ENCODE measurements around the gene GPT2. TPM values are rescaled to one million over a fixed set of nuclear protein-coding genes. Genes with fewer than 3 reads are reported as not detected.
A peak's percentile ranks its signal among the peaks of the same experiment; 100 is the strongest.

The GPT2 gene
- total RNA-seq, 3 donors from 2014 or later (not counting 1 experiment from before 2014, with no cell fraction given), result 0.64 to 1.3 (median 1.2) TPM

DNA sequence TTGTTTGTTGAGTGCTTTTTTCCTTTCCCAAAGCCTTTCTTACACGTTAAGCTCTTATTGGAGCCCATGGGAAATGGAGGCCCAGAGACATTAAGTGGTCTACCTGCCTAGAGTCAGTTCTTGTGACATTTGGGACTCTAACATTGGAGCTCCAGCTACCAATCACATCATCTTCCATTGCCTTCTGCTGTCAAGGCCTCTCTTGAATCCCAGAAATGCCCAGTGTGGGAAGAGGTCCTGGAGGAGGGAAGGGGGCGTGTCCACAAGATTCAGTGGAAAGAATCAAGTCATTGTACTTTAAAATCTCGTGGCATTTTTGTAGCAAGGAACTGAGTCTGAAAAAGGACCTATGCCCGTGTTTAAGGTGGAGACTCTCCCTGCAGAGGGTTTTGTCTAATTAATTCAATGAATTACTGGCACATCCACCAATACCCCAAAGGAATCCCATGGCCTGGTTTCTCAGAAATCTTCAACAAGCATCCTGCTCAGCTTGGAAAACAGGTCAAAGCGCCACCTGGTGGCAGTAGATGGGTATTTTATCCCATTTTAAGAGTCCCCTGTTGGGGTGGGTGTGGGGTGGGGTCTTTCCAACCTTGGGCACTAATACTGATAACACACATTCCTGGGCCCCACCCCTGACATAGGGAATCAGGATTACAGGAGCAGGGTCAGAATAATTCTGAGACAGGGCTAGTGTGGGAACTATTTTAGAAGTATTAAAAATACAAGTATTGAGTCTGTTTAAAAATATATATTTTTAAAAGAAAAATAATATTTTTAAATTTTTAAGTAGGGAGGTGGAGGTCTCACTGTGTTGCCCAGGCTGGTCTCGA is 24.6 kb downstream of the GPT2 start:
- Histone ChIP-seq H3K27me3 (ENCODE audit: control insufficient read depth, insufficient read depth, low read length) (no peaks in the 10 kb centered on the region), H3K9me3 (ENCODE audit: control insufficient read depth, insufficient read depth, low read length) (no peaks in the 10 kb centered on the region), H3K27ac (ENCODE audit: low read length) (no peak overlapping the region), H3K4me3 (ENCODE audit: low read length) (no peak overlapping the region), H3K36me3 (ENCODE audit: control insufficient read depth, insufficient read depth, low read length) (no peaks in the 10 kb centered on the region), H3K4me1 (ENCODE audit: control insufficient read depth, insufficient read depth, low read length) (peaks cover 3% of the 10 kb centered on the region)
- no peaks in the 10 kb centered on the region for H3K27me3 Mint-ChIP-seq (ENCODE audit: low read depth in 2 of 2)
- H3K36me3 Mint-ChIP-seq, result no peaks in the 10 kb centered on the region
- TF ChIP-seq, protein P1, sequence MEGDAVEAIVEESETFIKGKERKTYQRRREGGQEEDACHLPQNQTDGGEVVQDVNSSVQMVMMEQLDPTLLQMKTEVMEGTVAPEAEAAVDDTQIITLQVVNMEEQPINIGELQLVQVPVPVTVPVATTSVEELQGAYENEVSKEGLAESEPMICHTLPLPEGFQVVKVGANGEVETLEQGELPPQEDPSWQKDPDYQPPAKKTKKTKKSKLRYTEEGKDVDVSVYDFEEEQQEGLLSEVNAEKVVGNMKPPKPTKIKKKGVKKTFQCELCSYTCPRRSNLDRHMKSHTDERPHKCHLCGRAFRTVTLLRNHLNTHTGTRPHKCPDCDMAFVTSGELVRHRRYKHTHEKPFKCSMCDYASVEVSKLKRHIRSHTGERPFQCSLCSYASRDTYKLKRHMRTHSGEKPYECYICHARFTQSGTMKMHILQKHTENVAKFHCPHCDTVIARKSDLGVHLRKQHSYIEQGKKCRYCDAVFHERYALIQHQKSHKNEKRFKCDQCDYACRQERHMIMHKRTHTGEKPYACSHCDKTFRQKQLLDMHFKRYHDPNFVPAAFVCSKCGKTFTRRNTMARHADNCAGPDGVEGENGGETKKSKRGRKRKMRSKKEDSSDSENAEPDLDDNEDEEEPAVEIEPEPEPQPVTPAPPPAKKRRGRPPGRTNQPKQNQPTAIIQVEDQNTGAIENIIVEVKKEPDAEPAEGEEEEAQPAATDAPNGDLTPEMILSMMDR (IDR thresholded peaks at IDR 0.05), result peak; percentile 85
- DNase-seq (peak; percentile 31 to 81), ATAC-seq (peak in 2 of 3 donors; percentile 50 to 58)
- no peak overlapping the region for H3K27ac Mint-ChIP-seq
- WGBS (ENCODE audit: insufficient coverage), result 69% methylated on average over 5 of the region's 6 CpGs
- H3K4me1 Mint-ChIP-seq, result no peaks in the 10 kb centered on the region
- intact Hi-C loops (cut with micrococcal nuclease), result loop anchor here (1.0 kb wide), 2 partner anchors 54 to 235 kb away; no protein-coding TSS in a partner anchor
- no peak overlapping the region for H3K4me3 Mint-ChIP-seq
- no peaks in the 10 kb centered on the region for H3K9me3 Mint-ChIP-seq

DNA sequence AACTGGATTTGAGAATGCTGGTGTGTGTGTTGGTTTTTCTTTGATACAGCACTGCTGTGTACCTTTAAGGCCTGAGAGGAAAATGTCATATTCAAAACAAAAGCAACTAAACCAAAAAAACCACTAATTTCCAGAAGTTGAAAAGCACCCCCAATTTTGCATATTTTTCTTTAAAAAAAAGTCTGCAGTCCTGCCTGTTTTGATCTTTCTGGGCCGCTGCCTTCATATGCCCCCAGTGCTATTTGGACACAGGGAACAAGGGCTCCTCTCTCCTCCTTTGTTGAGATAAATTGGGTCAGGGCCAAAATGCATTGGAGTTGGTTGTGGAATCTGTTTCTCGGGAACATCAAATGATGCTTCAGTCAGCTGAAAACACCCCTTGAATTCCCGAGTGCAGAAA is 26.9 kb downstream of the GPT2 start:
- no peaks in the 10 kb centered on the region for H3K36me3 ChIP-seq (ENCODE audit: control insufficient read depth, insufficient read depth, low read length)
- Mint-ChIP-seq H3K27me3 (ENCODE audit: low read depth in 2 of 2) (no peaks in the 10 kb centered on the region), H3K36me3 (no peaks in the 10 kb centered on the region), H3K4me3 (no peak overlapping the region), H3K9me3 (no peaks in the 10 kb centered on the region), H3K4me1 (no peaks in the 10 kb centered on the region), H3K27ac (no peak overlapping the region)
- peaks cover 8% of the 10 kb centered on the region for H3K4me1 ChIP-seq (ENCODE audit: control insufficient read depth, insufficient read depth, low read length)
- H3K9me3 ChIP-seq (ENCODE audit: control insufficient read depth, insufficient read depth, low read length), result no peaks in the 10 kb centered on the region
- H3K4me3 ChIP-seq (ENCODE audit: low read length), result no peak overlapping the region
- no peak overlapping the region for H3K27ac ChIP-seq (ENCODE audit: low read length)
- H3K27me3 ChIP-seq (ENCODE audit: control insufficient read depth, insufficient read depth, low read length), result no peaks in the 10 kb centered on the region
- TF ChIP-seq, protein P1 (IDR thresholded peaks at IDR 0.05), result no peak
- no peak for DNase-seq
- 66% methylated on average over 3 of the region's 3 CpGs for WGBS (ENCODE audit: insufficient coverage)
- intact Hi-C loops (cut with micrococcal nuclease), result no loop called here
- no peak for ATAC-seq

DNA sequence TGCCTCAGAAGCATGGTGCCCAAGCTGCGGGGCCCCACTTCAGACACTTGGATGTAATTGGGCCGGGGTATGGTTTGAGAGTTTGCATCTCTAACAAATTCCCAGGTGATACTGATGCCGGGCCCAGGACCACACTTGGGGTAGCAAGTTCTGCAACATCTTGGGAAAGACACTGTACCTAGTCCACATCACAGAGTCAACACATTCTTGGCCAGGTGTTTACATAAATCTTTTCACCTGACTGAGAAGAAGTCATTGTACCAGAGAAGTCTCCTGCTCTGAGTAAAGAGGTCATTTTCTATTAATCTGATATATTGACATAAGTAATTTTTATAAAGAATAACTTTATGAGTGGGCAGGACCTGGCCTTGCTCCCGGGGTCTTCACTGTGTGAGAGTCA is 27.5 kb downstream of the GPT2 start:
- H3K27ac Mint-ChIP-seq, result no peak overlapping the region
- no peak overlapping the region for H3K27ac ChIP-seq (ENCODE audit: low read length)
- no peaks in the 10 kb centered on the region for H3K36me3 ChIP-seq (ENCODE audit: control insufficient read depth, insufficient read depth, low read length)
- ATAC-seq, result no peak
- H3K4me3 ChIP-seq (ENCODE audit: low read length), result no peak overlapping the region
- TF ChIP-seq, protein P1 (IDR thresholded peaks at IDR 0.05), result no peak
- 87% methylated on average over 4 of the region's 4 CpGs for WGBS (ENCODE audit: insufficient coverage)
- H3K27me3 Mint-ChIP-seq (ENCODE audit: low read depth in 2 of 2), result no peaks in the 10 kb centered on the region
- no peak for DNase-seq
- H3K9me3 ChIP-seq (ENCODE audit: control insufficient read depth, insufficient read depth, low read length), result no peaks in the 10 kb centered on the region
- no peaks in the 10 kb centered on the region for H3K27me3 ChIP-seq (ENCODE audit: control insufficient read depth, insufficient read depth, low read length)
- H3K4me3 Mint-ChIP-seq, result no peak overlapping the region
- no peaks in the 10 kb centered on the region for H3K9me3 Mint-ChIP-seq
- H3K4me1 ChIP-seq (ENCODE audit: control insufficient read depth, insufficient read depth, low read length), result peaks cover 8% of the 10 kb centered on the region
- no peaks in the 10 kb centered on the region for H3K4me1 Mint-ChIP-seq
- H3K36me3 Mint-ChIP-seq, result no peaks in the 10 kb centered on the region
- intact Hi-C loops (cut with micrococcal nuclease), result no loop called here

All from natural killer cell (primary cell).